ENCODE results near the gene HDAC3. TPM values are rescaled to one million over a fixed set of nuclear protein-coding genes. Genes with fewer than 3 reads are reported as not detected.
A peak's percentile ranks its signal among the peaks of the same experiment; 100 is the strongest.

The HDAC3 gene
- total and polyA plus RNA-seq, 9 donors = 34.2 to 73.8 (median 49.4) TPM

DNA sequence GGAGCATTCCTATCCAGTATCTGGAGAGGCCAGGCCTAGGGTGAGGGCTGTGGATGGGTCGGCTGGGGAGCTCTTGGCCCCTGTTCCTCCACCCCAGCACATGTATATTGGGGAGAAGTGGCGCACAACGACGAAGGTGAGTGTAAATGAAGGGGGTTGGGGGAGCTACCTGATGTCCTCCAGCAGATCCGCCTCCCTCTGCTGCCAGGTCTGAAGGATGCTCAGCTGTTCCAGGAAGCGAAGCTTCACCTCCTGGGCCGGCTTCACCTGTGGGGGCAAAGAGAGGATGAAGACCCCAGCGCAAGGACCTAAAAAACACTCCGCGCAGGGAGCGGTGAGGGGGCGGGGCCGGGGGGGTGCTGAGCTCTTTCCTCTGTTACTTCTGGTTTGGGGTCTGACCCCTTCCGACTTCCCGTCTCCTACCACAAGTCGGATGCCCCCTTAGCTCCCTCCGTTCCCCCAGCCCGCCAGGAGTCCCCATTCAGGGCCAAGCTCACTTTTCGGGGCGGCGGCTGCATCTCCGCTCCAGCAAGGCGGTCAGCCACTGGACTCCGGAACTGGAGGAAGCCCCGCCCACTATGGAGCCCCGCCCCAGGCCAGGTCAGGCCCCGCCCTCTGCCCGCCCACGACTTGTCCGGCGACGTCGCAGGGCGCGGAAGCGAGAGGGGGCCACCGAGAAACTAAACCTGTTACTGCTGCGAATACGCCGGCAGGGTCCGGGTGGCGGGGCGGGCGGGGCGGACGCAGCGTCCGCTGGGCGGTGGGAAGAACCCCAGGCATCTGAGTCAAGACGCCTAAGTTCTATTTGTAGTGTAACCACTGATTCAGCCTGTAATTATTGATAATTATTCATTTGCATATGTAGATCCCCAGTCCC is 14.4 kb upstream of the HDAC3 start, which contains the start of gene FCHSD1:
FCHSD1 (minus strand) TSS at position 568 of the 877 bp plus-strand sequence; CDS start at position 518, 50 bp downstream.
- TF ChIP-seq EP300 (IDR thresholded peaks at IDR 0.05) = no peak
- no peak for TF ChIP-seq POLR2A (IDR thresholded peaks at IDR 0.05)
- TF ChIP-seq, protein P1, sequence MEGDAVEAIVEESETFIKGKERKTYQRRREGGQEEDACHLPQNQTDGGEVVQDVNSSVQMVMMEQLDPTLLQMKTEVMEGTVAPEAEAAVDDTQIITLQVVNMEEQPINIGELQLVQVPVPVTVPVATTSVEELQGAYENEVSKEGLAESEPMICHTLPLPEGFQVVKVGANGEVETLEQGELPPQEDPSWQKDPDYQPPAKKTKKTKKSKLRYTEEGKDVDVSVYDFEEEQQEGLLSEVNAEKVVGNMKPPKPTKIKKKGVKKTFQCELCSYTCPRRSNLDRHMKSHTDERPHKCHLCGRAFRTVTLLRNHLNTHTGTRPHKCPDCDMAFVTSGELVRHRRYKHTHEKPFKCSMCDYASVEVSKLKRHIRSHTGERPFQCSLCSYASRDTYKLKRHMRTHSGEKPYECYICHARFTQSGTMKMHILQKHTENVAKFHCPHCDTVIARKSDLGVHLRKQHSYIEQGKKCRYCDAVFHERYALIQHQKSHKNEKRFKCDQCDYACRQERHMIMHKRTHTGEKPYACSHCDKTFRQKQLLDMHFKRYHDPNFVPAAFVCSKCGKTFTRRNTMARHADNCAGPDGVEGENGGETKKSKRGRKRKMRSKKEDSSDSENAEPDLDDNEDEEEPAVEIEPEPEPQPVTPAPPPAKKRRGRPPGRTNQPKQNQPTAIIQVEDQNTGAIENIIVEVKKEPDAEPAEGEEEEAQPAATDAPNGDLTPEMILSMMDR (IDR thresholded peaks at IDR 0.05) = no peak
- peak; percentile 89 to 94 (median 93) for DNase-seq
- H3K4me1 ChIP-seq (ENCODE audit: insufficient read depth) = peaks cover 5% of the 10 kb centered on the region
- H3K9me3 ChIP-seq = no peaks in the 10 kb centered on the region
- H3K4me3 ChIP-seq = peak within 1 kb of the TSS; percentile 51
- no peaks in the 10 kb centered on the region for H3K36me3 ChIP-seq
- peak within 1 kb of the TSS in 1 of 2 donors; percentile 18 for H3K27ac ChIP-seq
- WGBS, 3 donors = 1 to 2% (median 2%) methylated on average over 42 to 50 of the region's 50 CpGs
- intact Hi-C loops (cut with DNase I) = no loop called here
- H3K27me3 ChIP-seq = no peaks in the 10 kb centered on the region

DNA sequence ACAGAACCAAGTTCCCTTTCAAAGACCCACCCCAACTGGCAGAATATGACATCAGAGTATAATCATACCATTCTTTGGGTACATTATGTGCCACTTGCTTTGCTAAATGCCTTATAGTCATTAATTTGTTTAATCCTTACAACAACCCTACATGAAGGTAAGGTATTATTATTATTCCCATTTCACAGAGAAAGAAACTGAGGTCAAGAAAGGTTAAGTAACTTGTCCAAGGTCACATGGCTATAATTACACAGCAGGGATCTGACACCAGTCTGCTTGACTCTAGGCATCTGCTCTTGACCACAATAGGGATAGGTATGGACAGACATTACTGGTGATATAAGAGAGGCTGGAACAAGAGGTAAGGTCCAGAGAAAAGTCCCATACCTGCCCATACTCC is 13.3 kb upstream of the HDAC3 start:
- intact Hi-C loops (cut with DNase I) = no loop called here

DNA sequence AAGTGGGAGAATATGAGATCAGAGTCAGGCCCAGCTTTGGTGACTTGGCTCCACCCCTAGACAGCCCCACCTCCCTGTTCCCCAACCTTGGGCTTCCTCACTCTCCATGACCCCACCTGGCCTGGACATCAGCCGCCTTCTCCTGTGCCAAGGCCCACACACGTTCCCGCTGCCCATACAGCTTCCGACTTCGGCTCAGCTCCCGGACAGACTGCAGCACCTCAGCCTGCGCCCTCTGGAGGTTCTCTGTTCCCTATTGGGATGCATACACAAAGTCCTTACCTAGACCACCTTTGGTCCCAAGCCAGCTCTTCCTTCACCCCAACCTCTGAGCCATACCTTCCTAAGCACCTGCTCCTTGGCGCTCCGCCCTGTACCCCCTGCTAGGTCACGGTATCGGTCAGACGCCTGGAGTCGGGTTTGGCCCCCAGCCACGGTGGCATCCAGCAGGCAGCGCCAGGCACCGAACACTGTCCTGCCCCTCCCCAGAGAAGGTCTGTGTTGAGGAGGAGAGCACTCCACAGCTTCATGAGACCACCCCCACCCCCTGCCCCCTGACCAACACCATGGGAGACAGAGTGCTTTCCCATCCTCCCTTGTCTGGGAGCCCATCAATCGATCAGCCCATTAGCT is 12.5 kb upstream of the HDAC3 start:
- DNase-seq = peak in 3 of 5 donors; percentile 47 to 56 (median 48)
- WGBS, 3 donors = 90 to 92% (median 91%) methylated on average over 17 of the region's 17 CpGs

More for the DNA sequence above, 13.3 kb upstream of the HDAC3 start:
- Histone ChIP-seq H3K4me3 (no peak overlapping the region), H3K27ac (no peak overlapping the region), H3K36me3 (no peaks in the 10 kb centered on the region), H3K9me3 (no peaks in the 10 kb centered on the region), H3K4me1 (ENCODE audit: insufficient read depth) (peaks cover 5% of the 10 kb centered on the region), H3K27me3 (no peaks in the 10 kb centered on the region)
- DNase-seq = no peak
- TF ChIP-seq EP300 (IDR thresholded peaks at IDR 0.05) = no peak
- no peak for TF ChIP-seq POLR2A (IDR thresholded peaks at IDR 0.05)
- TF ChIP-seq, protein P1 (IDR thresholded peaks at IDR 0.05) = no peak

DNA sequence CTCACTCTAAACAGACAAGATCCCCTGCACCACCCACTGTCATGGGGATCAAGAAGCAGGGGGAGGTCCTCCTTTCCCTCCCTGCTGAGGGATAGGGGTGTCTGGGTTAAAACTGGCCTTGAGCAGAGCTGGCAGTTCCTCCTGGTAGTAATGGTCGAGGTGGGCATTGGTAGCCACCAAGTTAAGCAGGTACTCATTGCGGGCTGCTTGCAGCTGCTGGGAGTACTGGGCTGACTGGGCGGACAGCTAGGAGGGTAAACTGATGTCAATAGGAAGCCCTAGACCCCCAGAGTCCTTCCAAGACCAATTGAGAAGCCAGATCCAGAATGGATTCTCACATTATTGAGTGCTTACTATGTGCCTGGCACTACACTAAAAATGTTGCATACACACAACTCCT is 11.2 kb upstream of the HDAC3 start:
- intact Hi-C loops (cut with DNase I) = no loop called here
- no peak for TF ChIP-seq POLR2A (IDR thresholded peaks at IDR 0.05)
- no peak for TF ChIP-seq EP300 (IDR thresholded peaks at IDR 0.05)
- TF ChIP-seq, protein P1 (IDR thresholded peaks at IDR 0.05) = no peak
- no peaks in the 10 kb centered on the region for H3K9me3 ChIP-seq
- H3K27ac ChIP-seq = no peak overlapping the region
- no peak for DNase-seq
- peaks cover 5% of the 10 kb centered on the region for H3K4me1 ChIP-seq (ENCODE audit: insufficient read depth)
- H3K4me3 ChIP-seq = no peak overlapping the region
- no peaks in the 10 kb centered on the region for H3K27me3 ChIP-seq
- WGBS, 3 donors = 66 to 94% (median 85%) methylated on average over 3 of the region's 3 CpGs
- H3K36me3 ChIP-seq = no peaks in the 10 kb centered on the region

More for the DNA sequence above, 12.5 kb upstream of the HDAC3 start:
- Histone ChIP-seq H3K4me1 (ENCODE audit: insufficient read depth) (peaks cover 5% of the 10 kb centered on the region), H3K27ac (no peak overlapping the region), H3K4me3 (no peak overlapping the region), H3K36me3 (no peaks in the 10 kb centered on the region), H3K27me3 (no peaks in the 10 kb centered on the region), H3K9me3 (no peaks in the 10 kb centered on the region)
- intact Hi-C loops (cut with DNase I) = no loop called here
- TF ChIP-seq, protein P1 (IDR thresholded peaks at IDR 0.05) = no peak
- no peak for TF ChIP-seq EP300 (IDR thresholded peaks at IDR 0.05)
- TF ChIP-seq POLR2A (IDR thresholded peaks at IDR 0.05) = no peak

Measured in ovary (tissue), 9 donors.